ENCODE results near the gene C6orf136.
"Not testable (repeated sequence)": the region's sequence is repeated elsewhere in the genome, so short reads cannot be mapped to it uniquely, and the experiment has no call there.

C6orf136 gene

DNA sequence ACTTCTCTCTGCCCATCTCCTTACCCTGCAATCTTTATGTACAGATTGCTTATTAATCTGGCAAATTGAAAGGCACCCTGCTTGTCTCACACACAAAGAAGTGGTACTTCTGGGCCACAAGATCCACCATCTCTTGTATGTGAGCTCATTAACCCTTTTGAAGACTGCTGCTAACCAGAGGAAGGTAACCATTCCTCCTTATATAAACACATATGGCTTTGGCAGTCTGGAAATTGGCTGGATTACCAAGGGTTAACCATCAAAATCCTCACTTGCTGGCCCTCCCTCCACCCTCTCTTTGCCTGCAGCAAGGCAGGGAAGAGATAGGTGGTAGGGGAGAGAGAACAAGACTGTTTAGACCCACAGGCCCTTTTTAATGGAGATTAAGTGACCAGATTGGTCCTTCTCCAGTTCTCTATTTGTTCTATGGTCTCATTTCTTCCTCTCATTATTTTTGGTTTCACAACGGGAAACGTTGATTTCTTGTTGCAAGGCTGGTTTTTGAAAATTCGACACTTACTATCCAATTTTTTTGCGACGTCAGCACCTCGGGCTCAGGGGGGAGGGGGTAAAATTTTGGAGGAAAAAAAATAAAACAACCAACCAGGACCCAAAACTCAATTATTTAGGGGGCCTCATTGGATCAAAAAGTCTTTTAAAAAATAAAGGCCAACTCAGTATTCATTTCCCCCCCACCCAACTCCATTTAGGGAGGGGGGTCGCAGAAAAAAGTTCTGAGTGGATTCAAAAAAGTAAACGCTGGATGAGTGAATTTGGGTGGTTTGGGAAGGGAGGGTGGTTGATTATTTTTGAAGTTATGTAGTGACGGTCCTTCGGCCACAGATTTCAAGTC is 30.7 kb upstream of the C6orf136 start:
- DNase-seq, result no peak

DNA sequence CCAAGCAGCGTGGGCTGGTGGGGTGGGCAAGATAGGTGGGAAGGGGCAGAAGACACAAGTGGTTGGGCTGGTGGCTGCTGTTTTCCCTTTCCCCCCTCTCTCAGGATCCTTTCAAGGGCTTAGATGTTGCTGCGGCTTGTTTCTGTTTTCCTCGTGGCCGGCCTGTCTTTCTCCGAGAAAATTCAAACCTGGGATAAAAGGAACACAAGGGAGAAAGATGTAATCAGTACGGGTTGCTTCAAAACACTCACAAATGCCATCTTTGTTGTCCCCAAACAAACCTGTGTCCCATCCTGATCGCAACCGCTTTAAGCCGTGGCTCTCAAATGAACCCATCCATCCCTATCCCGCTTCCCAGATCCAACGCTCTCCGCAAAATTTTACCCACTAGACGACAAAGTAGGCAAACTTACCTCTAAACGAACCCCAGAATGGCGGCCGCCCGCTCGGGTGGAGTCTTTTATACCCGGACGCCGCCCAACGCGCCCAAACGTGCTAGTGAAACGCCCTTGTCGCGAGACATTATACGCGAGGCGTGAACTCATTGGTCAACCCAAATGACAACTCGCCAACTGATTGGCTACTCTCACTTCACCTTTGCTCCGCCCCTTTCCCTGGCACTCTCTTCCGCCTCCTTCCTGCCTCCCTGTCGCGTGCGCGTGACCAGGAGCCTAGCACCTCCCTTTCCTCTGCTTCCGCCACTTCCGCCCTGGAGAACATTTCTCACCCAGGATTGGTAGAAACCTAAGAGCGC is 29.9 kb upstream of the C6orf136 start, which contains the start of gene PPP1R10:
PPP1R10 (minus strand) TSS at position 433 of the 754 bp plus-strand sequence. CDS start 7,299 bp downstream, outside the sequence.
- peak; percentile 97 for DNase-seq

DNA sequence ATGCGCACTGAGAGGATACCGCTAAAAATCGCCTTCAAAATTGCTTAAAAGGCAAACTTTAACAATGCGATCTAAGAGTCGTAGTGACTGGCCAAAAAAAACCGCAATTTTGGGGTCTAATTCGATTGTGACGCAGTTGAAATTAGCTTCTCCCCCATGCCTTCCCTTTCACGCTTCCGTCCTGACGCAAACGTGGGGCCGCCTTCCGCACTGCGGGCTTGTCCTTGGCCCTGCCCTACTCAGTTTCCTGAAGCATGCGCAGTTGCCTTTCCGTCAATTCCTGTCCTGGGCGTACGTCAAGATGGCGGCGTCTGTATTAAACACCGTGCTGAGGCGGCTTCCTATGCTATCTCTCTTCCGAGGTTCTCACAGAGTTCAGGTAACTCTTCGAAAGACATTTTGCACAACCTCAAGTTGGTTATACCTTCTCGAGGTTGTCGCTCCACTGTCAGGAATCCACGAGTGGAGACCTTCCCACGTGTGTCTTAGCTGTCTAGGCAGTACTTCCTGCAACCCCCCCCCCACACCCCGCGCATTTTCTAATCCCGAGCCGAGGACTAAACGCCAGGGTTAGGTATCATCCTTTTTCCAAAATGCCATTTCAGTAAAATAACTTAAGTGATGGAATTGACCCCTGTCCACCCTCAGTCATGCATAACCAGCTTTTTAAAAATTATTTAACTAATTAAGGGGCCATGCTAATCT is 29.2 kb upstream of the C6orf136 start, which contains the start of gene MRPS18B:
MRPS18B (plus strand) TSS at position 276 of the 705 bp plus-strand sequence; CDS start at position 302, 26 bp downstream.
- DNase-seq, result peak; percentile 95

DNA sequence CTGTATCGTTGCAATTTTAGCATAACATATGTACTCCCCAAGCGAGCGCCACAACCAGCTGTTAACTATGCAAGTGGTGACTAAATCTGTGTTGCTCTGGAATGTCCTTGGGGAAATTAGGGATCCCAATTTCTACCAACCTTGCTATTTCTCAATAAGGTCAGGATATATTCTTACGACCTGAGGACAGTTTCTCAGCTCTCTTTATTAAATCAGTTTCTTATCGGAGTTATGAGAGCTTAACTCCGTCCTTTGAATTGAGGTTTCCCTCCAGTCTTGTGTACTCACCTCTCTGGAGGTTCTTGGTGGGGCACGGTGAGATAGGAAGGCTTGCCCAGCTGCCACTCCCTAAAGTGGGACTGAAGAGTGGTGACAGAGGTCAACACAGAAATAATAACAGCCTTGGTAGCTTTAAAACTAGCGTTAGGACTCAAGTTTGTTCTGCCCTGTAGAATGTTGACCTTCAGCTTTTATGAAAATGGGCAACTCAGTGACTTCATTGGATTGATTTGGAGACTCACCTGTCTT is 28.6 kb upstream of the C6orf136 start:
- no peak for DNase-seq

DNA sequence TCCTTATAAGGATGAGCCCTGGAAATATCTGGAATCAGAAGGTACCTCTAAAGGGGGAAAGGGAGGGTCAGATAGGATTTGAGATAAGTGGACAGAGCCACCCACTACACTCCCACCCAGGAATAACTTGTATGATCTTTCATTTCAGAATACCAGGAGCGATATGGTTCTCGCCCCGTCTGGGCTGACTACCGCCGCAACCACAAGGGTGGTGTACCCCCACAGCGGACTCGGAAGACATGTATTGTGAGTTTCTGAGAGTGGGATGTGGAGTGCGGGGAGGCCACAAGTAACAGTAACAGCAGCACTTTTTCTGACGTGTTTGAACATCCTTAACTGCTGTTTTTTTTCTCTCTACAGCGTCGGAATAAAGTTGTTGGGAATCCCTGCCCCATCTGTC is 27.4 kb upstream of the C6orf136 start:
- DNase-seq, result no peak

DNA sequence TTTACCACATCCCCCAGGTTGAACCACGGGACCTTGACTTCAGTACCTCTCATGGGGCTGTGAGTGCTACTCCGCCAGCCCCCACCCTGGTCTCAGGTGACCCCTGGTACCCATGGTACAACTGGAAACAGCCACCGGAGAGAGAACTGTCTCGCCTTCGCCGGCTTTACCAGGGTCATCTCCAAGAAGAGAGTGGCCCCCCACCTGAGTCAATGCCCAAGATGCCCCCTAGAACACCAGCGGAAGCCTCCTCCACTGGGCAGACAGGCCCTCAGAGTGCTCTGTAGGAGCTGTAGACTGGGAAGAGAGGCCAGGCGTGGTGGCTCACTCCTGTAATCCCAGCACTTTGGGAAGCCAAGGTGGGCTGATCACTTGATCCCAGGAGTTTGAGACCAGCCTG is 21.4 kb upstream of the C6orf136 start:
- DNase-seq, result no peak

DNA sequence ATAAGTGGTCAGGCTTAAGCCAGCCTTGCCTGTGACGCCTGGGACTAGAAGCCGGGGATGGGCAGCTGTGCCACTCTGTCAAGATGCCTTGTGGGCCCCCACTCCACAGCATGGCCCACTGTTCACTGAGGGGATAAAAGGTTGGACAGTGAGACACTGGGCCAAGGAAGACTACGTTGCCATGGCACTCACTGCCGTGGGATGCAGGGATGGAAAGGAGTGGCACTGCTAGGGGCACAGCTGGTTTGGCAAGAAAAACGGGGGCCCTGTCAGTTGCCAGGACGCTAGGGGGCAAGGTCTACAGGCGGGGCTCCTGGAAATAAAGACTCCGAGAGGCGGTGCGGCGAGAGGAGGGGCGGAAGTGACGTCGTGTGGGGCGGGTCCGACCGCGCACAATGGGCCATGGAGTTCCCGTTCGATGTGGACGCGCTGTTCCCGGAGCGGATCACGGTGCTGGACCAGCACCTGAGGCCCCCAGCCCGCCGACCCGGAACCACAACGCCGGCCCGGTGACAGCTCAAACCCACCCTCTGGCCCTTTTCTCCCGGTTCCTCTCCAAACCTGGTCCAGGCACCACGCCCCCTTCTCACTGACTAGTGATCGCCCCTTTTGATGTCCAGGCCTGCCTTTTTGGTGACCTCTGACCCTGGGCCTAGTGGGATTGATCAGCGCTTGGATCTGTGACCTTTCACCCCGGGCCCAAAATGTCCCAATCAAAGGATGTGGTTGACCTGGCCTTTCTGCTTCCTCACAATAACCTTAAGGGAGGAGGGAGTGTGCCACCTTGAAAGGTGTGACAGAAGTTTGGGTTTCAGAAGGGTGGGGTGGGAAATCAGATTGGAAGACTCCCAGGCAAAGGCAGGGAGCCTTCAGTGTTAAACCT is 20.2 kb upstream of the C6orf136 start, which contains the start of gene ATAT1:
ATAT1 (plus strand) TSS at position 391 of the 883 bp plus-strand sequence.
- DNase-seq, result peak; percentile 87

DNA sequence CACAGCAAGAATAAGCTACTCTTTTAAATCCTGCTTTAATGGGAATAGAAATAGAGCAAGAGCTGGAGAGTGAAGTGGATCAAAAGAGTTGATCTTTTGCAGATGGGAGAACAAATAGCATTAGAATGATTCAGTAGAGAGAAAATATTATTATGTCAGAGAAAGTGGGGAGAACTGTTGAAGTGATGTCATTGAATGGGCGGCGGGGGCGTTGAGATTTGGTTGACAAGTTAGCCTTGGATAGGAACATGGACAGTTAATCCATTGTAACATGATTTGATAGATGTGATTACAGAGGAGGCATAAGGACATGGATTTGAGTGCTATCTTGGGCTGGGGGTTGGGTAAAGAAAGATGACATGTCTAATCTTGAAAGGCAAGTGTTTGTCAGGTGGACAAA is 11.1 kb upstream of the C6orf136 start:
- no peak for DNase-seq

DNA sequence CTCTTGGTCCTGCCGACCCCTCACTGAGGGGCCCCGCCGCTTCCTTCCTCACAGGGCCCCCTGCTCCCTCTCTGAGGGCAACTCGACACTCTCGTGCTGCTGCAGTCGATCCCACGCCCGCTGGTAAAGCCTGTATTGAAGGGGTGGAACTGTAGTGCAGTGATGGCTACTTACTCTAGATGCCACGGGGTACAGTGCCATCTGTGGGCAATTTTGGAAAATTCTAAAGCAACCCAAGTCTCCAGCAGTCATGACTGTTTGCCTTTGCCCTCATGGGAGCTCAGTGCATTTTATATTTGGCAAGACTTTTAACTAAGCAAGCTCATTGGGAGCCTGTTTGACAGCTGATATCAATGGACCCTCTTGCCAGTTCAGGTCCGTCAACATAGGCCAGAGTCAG is 6.5 kb upstream of the C6orf136 start:
- DNase-seq, result no peak

DNA sequence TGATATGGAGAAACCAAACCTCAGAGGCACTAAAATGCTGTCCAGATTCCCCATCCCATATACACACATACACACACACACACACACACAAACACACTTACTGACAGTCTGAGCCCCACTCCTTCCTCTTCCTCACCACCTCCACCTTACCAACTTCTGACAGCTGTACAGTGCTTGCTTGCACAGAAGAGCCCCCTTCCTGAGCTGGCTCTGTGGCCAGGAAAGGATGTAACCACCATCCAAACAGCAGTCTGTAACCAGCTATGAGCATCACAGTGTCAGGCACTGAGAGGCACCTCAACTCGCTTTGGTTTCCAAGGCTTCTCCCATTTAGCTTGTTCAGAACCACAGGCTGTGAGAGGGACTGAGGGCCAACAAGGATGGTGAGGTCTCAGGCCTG is 5.9 kb upstream of the C6orf136 start:
- no peak for DNase-seq

DNA sequence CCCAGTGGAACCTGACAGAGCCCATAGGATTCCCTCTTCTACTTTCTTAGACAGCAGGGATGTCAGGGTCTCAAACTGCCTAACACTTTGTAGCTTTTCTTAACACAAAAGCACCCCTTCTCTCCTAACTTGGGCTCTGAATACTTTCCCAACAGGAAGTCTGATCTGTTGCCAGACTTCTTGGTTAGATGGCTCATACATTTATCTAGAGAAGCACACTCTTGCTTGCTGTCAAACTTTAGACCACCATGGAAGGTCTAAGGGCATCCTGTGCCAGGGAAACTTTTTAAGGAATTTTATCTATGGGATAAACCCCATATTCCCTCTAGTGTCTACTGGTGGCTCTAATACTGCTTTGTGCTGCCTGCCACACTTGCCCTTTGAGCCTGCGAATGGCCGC is 3.3 kb upstream of the C6orf136 start:
- DNase-seq, result no peak

DNA sequence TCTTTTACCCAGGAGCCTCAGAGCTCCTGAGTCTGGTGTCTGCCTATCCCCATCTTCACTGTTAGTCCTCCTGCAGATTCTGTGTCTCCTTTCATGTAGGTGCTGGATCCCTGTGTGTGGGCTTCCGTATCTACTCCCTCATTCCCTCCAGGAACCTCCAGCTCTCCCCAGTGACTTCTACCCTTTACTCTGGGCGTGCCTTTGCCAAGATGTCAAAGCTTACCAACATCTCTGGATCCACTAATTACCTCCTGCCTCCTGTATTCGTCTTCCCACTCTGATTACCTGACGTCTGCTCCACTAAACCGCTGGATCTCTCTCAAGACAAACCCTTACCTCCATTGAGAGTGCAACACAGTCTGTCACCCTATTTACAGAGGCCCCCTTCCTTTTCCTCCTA is 2.2 kb upstream of the C6orf136 start:
- DNase-seq, result no peak

DNA sequence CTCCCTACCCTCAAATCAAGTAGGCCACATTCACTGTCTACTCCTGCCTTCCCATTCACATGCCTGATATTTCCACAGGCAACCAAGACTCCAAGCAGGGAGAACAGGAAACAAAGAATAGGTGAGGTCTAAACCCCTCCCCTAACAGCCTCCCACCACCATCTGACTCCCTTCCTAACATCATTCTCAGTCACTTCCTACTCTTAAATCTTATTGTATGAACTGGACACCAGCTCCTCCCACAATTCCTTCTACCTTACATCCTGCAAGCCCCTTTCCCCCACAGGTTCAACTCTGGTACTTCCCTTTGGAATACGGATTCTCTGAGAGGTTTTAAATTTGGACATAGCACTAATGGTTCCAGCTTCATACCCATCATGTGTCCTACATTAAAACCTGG is 944 bp upstream of the C6orf136 start:
- DNase-seq, result no peak

DNA sequence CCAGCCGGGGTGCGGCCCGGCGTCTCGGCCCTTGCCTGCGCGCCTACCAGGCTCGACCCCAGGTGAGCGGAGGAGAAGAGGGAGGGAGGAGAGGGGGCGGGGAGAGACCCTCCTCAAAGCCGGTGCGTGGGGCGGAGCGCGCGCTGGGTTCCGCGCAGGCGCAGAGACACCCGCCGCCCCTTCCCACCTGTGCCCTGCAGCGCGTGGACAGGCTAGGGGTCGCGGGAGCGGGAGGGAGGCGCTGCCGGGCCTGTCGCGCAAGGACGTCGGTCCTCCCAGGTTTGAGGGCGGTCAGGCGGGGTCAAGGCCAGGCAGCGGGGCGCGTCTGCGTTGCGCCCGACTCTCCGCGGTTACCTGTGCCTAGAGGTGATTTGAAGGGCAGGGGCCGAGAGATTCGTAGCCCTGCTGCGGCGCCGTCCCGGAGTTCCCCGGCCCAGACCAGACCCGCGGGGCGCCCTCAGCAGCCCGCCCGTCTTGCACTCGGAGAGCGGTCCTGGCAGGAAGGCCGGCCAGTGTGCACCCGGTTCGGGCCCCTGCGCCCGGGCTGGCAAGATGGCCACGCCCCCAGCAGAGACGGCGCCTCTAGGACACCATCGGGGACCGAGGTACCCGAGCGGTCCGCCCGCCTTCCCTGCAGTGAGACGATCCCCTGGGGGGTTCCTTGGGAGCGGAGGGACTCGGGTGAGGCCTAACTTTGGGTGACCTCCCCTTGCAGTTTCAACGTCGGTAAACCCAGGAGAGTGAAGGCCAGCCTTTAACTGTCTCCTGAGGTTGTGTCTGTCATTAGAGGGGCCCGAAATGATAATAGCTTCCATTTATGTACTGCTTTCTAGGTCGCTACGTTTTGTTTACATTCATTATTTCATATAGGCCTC is 546 bp downstream of the C6orf136 start:
- DNase-seq, result peak; percentile 66

DNA sequence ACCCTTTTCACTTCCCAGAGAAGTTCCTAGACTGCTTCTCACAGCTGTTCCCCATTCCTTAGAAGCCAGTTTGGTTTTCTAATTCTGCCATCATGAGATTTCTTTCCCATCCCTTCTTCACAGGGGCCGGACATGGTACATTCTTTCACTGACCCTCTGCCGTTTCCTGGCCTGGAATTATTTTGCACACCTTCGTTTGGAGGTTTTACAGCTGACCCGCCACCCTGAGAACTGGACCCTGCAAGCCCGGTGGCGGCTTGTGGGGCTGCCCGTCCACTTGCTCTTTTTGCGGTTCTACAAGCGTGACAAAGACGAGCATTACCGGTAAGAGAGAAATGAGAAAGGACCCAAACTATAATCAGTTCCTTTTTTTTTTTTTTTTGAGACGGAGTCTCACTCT is 4.2 kb downstream of the C6orf136 start:
- no peak for DNase-seq

DNA sequence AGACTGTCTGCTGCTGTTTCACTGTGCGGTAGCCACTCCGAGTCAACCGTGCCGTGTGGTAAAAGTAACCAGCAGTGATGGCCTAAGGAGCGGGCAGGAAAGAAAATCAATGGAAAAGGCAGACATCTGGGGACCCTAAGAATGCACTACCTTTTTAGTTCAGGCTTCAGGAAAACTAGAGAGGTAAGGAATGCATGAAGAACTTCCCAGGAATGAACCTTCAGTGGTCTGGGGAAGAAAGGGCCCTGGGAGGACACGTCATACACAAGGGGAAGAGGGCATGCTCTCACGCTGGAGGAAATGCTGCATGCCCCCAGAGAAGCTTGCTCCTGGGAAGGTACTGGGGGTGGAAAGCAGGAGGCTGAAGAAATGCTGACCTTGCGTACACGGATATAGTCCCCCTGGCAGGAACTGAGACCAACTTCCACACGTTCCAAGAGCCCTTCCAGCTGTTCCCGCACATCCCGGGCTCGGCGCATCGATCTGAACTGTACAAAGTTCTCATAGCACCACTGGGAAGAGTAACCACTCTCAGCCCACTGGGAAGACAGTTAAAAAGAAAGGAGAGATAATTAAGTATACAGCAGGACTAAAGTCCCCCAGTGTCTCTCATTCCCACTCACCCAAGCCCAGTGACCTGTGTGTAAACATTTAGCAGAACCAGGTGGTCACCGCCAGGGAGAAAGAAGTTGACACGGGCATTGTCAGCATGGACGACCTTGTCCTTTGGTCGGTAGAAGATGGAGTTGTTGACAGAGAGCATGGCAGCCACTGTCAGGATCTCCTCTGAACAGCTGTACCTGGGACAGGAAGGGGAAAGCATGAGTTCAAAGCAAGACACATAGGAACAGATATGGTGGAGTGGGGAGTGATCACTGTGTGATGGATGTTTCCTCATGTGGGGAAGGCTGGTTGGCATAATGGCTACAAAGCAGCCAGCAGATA is 8.1 kb downstream of the C6orf136 start:
- no peak for DNase-seq

DNA sequence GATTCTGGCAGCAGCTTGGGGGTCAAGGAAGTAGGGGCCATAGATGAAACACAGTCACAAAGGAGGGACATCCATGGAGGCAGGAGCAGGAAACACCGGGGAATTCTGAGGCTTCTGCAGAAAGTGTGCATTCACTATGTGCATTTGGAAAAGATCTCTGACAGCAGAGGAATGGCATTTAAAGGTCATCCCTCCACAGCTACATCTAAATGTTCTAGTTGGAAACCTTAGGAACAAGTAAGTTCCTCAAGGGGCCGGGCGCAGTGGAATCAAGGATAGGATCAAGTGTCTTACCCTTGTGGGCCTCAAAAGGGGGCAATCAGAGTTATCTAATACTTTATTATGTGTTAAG is 8.8 kb downstream of the C6orf136 start:
- DNase-seq, result no peak

DNA sequence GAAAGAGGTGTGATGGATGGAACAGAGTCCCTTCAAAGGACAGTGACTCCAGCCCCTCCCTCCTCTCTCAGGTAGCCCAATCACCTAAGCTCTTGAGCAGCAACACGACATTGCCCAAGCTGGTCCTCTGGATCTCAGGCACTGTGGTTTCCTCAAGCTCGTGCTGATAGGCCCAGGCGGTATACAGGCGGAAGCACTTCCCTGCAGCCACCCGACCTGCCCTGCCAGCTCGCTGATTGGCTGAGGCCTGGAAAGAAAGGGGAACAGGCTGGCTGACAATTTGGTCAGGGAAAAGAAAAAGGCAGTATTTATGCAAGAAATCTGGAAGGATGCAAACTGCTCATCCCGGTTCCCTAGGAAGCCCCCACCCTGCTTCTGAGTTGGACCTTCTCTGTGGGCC is 9.6 kb downstream of the C6orf136 start:
- DNase-seq, result no peak

DNA sequence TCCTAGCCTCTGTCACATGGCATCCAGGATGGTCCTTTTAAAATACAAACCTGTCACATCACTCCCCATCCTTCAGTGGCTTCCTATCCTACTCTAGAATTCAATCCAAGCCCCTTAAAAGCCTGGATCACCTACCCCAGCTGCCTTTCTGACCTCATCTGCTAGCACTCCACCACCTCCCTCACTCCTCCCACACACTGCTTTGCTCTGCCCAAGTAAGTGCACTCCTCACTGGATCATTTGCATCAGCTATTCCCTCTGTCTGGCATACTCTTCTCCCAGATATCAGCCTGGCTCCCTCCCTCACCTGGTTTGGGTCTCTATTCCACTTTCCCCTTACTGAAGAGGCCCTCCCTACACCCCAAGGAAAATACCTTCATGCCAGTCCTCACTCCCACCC is 10.5 kb downstream of the C6orf136 start:
- no peak for DNase-seq

DNA sequence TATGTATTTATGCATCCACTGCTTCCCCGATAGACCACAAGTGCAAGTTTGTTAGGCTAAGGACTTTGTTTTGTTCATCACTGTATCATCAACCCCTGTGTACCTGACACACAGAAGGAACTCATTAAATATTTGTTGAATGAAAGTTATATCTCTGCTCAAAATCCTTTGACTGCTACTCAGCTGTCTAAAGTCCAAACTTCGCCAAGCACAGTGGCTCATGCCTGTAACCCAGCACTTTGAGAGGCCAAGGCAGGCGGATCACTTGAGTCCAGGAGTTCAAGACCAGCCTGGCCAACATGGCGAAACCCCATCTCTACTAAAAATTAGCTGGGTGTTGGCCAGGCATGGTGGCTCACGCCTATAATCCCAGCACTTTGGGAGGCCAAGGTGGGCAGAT is 11.0 kb downstream of the C6orf136 start:
- not testable (repeated sequence) for DNase-seq

Data from activated T-cell treated with anti-CD3 and anti-CD28 coated beads for 4 hours (primary cell).